MV-4-11 (cell line): ENCODE data around the gene RHOB.
"Not testable (repeated sequence)": the region's sequence is repeated elsewhere in the genome, so short reads cannot be mapped to it uniquely, and the experiment has no call there.

Experiments used
- DNase-seq: peaks from one replicate; lab custom pipeline; 2025; lab: John Stamatoyannopoulos, UW

The RHOB gene

DNA sequence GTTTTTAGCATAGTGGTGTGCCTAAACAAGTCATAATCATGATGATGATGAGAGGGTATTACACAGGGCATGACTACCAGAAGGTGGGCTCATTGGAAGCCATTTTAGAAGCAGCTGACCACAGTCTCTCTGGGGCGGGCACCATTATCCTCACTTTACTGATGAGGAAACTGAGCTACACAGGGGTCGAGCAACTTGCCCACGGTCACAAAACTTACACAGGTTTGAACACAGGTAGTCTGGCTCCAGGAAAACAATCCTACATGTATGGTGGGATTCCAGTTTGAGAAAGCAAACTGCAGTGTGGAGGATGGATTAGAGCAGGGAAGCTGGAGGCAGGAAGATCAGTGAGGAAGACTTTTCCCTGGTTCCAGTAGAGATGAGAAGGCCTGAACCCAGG is 6.2 kb downstream of the RHOB start:
- DNase-seq: no peak

DNA sequence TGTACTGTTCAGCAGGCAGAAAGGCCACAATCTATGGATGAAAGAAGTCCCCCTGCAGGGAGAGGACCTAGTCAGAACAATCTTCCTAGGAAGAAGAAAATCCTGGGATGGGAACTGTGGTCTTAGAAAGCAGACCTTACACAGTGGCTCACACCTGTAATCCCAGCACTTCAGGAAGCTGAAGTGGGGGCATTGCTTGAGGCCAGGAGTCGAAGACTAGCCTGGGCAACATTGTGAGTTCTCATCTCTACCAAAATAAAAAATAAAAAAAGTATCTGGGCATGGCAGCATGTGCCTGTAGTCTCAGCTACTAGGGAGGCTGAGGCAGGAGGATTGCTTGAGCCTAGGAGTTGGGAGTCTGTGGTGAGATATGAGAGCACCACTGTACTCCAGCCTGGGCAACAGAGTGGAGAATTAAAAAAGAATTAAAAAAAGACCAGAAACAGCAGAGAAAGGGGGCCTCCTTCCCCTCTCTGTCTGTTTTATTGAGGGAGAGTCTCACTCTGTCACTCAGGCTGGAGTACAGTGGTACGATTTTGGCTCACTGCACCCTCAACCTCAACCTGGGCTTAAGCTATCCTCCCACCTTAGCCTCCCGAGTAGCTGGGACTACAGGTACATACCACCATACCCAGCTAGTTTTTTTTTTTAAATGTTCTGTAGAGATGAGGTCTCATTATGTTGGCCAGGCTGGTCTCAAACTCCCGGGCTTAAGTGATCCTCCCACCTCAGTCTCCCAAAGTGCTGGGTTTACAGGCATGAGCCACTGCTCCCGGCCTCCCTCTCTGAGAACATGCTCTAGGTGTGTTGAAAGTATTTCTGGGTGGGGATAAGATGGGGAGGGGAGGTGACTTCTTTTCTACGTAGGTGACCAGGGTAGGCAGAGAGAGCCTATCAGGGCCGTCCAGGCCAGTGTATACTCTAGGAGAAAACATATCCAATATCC is 7.4 kb downstream of the RHOB start:
- no peak for DNase-seq

DNA sequence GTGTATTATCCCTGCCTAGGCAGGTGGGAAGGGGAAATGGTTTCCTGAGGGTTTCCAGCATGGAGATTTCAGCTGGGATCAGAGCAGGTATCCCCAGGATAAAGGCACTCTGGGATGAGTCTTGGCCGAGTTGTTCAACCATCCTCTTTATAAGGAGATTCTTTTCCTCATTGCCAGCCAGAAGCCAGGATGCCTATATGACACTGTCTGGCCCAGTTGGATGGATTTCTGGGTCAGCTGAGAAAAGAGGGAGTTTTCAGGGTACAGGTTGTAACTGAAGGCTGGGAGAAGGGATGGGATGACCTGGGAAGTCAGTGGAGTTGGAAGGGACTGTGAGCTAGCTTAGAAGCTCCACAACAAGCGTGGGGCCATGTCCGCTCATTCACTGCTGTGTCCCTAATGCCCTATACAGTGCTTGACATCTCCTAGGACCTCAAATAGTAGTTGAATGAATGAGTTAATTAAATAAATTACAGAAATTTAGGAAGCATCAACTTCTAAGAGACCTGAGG is 8.3 kb downstream of the RHOB start:
- DNase-seq: no peak

DNA sequence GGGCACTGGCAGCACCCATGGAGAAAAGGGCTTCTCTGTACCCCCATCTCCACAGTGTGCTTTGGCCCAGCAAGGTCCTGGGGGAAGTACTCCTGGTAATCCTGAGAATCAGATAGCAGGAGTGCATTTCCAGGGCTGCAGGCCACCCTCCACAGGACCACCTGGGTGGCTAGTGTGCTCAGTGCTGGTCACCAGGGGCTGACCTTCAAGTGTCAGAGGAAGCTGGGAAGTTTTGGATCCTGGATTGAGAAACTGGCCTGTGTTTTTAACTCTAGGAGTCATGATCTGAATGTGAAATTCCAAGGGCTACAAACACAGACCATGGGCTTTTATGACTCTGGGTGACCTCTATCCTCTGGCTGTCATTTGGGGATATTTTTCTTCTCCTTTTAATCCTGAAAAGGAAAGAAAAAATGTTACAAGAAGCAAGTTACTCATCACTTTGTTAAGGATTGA is 9.3 kb downstream of the RHOB start:
- no peak for DNase-seq

DNA sequence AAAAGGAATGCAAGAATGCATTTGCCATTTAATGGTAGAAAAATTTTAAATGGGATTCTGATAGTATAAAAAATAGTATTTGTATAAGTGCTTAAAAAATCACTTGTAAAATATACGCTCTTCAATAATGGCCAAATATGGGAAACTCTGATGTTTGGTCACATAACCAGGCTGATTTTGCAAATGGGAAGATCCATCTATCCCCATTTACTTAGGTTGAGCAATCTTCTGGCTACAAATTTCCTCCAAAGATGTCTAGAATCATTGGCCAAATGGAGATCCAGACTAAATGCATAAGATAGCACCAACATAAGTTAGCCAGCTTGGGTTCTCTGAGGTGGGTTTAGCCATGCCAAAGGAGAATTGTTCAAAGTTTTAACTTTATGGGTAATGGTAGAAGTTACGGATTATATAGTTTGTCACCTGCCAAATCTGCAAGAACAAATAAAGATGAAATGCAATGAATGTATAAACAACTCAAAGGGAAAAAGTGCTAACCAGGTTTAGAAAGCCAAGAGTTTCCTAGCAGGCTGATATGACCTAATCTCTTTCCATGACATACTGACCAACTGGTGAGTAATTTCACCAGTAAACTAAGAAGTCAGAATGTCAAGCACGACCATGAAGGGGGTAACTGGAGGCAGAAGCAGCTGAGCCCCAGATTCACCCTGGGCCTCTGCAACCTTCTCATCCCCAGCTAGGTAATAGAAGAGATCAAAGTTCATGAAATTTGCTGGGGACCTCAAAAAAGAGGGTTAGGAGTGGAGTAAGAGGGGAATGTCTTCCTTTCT is 10.0 kb downstream of the RHOB start:
- DNase-seq: no peak

DNA sequence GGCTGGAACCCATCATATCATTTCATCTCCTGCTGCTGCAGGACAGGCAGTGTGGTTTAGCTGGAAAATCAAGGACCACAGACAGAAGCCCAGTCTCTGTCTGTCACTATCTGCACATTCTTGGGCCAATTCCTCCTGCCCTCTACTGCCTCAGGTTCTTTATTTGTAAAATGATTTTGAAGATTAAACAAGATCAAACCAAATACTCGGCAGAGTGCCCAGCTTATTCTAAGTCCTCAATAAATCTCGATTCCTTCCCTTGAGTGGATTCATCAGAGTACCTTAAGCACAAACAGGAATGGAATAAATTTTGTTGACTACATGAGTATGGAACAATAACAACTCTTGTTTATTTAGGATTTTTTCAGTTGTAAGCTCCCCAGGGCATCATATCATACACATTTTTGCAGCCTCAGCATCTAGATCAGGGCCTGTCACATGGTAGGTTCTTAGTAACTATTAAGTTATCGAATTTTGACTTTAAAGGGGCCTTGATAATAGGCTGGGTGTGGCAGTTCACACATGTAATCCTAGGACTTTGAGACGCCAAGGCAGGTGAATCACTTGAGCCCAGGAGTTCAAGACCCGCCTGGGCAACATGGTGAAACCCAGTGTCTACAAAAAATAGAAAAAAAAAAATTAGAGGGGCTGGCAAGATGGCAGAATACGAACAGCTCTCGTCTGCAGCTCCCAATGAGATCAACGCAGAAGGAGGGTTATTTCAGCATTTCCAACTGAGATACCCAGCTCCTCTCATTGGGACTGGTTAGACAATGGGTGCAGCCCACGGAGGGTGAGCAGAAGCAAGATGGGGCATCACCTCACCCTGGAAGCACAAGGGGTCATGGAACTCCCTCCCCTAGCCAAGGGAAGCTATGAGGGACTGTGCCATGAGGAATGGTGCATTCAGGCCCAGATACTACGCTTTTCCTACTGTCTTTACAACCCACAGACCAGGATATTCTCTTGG is 11.1 kb downstream of the RHOB start:
- DNase-seq: no peak

DNA sequence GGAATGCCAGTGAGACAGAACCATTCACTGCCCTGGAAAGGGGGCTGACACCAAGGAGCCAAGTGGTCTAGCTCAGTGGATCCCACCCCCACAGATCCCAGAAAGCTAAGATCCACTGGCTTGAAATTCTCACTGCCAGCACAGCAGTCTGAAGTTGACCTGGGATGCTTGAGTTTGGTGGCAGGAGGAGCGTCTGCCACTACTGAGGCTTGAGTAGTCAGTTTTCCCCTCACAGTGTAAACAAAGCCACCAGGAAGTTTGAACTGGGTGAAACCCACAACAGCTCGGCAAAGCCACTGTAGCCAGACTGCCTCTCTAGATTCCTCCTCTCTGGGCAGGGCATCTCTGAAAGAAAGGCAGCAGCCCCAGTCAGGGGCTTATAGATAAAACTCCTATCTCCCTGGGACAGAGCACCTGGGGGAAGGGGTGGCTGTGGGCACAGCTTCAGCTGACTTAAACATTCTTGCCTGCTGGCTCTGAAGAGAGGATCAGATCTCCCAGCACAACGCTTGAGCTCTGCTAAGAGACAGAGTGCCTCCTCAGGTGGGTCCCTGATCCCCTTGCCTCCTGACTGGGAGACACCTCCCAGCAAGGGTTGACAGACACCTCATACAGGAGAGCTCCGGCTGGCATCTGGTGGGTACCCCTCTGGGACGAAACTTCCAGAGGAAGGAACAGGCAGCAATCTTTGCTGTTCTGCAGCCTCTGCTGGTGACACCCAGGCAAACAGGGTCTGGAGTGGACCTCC is 12.0 kb downstream of the RHOB start:
- not testable (repeated sequence) for DNase-seq

DNA sequence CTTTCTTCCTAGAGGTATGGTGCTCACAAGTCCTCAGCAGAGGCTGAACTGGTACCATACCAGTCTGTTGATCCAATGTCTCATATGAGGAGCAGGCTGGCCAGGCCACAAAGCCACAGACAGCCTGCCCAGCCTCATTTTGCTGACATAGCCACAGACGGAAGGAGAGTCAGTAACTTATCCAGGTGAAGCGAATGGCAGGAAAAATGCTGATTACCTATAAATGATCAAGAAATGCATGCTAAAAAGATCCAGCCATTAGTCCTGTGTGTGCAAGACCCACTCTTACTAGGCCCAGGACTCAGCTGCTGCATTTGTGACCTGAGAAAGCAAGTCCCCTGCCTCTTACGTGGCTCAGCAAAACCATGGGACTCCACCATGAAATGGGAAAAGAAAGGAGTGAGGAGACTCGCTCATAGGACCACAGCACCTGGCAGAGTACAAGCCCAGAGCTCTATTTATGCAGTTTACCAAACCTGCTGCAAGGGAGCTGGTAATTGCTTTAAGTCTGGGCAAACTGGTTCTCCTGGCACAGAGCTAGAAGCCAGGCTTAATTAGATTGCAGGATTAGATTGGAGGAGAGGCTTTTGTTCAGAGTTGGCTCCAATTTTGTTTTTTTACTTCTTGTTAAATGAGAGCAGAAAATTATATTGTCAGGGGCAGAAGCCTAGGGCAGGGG is 19.0 kb downstream of the RHOB start:
- no peak for DNase-seq

DNA sequence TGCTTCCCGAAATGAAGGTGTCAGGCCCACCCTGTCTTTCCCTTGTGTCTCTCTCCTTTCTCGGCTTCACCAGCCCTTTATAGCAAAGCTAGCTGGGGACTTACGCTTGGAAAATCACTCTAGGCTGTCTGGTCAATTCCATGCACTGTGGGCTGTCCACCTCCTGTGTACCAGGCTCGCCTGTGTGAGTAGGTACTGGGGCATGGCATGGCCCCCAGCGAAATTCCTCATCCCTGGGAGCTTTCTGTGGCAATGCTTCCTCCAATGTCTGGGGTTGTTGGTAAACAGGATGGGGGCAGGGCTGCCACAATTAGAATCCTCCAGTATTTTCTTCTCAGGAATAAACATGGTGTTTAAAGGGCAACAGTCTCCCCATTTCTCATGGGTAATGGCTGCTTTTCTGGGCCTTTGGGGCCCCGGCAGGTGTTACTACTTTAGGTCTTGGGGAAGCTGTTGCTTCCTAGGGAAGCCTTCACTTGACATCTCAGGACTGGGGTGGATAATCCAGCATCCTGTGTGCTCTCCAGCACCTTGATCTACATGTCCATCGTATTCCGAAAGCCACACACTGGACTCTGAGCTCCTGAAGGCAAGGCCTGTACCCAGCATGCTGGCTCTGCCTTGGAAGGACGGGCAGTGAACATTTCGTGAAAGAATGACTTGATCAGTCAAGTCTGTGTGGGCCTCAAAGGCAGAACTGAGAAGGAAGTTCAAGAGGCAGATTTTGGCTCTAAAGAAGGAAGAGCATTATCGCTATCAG is 21.1 kb downstream of the RHOB start:
- no peak for DNase-seq

DNA sequence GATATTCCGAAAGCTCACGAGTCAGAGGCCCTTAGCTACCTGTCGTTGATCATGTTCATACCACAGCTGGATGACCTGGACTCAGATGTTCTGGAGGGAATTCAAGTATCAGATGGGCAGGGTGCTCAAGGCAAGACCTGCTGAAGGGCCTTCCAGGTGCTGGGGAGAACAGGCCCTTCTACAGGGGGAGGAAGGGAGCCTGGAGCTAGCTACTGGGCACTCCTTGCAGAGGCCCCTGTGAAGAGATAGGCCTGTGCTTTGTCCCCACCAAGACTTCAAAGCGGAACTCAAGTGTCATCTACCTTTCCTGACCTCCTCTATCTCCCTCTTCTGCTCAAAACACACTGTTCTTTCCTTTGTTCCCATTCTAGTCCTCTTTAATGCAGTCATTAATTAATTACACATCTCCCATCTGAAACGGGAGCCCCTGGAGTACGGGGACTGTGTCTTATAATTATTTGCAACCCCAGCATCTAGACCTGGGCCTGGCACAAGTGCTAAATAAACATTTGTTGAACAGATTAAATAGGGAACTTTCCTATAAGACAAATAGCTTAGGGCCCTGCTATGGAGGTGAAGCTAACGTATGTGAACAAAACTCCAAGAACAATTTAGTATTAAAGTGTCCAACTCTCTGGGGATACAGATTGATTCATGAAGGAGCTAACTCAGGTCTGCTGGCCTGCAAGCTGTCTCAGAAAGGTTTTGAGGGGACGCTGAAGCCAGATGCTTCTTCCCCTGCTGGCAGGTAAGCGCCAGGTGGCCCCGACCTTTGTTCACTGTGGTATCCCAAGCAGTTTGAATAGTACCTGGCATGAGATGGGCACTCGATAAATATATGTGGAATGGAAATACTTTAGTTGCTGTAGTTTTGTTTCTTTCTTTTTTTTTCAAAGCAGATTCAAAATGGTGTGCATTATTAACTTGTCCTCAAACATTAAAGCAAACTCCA is 22.0 kb downstream of the RHOB start:
- DNase-seq: no peak

DNA sequence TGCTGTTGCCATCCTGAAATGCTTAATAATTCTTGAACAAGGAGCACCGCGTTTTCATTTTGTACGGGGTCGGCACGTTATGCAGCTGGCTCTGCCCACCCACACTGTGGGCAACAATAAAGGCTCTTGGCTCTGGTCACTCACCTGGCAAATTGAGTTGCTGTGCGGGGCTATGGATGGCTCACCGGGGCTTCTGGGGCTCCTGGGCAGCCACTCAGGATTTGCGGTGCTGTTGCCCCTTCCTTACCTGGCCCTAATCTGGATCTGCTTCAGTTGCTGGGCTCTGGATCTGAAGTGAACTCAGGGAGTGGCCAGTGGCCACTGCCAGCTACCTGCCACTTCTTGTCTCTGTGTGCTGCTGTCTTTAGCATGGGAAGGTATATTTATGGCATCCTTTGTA is 22.7 kb downstream of the RHOB start:
- DNase-seq: no peak

DNA sequence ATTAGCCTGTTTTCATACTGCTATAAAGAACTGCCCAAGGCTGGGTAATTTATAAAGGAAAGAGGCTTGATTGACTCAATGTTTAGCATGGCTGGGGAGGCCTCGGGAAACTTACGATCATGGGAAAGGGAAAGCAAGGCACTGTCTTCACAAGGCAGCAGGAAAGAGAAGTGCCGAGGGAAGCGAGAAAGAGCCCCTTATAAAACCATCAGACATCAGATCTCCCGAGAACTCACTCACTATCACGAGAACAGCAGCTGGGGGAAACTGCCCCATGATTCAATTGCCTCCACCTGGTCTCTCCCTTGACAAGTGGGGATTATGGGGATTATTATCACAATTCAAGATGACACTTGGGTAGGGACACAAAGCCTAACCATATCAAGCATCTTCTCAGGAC is 23.3 kb downstream of the RHOB start:
- no peak for DNase-seq

DNA sequence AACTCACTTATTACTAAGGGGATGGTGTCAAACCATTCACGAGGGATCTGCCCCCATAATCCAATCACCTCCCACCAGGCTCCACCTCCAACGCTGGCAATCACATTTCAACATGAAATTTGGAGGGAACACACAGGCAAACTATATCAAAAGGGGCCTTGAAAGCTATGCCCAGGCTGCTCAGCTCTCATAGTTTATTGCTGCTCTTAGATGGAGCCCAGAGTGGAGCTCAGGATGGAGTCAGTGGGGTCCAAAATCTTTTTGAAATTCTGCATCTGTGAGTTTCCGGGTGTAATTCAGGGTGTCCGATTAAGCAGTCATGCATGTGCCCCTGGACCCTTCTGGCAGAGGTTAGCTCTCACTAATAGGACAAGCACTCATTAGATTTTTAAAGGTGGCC is 24.3 kb downstream of the RHOB start:
- DNase-seq: no peak

DNA sequence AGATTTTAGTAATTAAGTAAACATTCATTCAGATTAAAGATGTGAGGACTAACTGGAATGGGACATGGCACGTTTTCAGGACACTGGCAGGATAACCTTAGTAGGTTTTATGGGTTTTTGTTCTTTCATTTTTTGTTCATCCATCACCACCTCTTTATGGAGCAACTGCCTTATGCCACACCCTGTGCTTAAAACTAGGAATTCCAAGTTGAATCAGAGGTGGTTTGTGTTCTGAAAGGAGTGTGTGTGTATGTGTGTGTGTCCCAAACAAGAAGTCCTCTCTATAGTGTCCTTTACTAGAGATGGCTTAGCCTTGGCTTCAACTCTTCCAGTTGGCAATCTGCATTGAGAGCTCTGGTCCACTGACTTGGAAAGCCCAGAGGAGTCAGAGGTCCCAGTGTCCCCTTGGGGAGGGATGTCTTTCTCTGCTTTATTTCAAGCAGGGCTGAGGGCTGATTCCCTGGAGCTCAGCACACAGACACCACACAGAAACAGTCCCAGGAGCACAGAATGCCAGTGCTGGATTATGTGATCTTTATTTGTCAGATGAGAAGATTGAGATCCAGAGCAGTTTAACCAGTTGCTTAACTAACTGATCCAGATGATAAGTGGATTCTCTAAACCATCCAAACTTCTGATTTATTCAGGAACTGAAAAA is 25.2 kb downstream of the RHOB start:
- DNase-seq: no peak

DNA sequence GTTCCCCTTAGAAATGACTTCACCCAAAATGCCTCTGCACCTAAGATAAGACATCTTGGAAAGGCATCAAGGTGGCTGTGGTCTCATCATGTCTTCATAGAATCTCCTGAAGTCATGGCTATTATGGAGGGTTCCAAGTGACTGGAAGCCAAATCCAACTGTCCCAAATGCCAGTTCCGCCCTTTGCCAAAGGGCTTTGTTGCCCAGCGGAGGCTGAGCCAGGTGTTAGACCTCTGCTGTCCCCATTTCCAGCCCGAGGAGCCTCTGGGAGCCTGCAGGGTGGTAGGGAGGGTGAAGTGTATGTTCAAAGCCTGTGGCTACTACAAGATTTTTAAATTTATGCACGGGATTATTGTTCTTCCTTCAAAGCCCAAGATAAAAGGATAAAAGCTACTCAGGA is 25.7 kb downstream of the RHOB start:
- no peak for DNase-seq

DNA sequence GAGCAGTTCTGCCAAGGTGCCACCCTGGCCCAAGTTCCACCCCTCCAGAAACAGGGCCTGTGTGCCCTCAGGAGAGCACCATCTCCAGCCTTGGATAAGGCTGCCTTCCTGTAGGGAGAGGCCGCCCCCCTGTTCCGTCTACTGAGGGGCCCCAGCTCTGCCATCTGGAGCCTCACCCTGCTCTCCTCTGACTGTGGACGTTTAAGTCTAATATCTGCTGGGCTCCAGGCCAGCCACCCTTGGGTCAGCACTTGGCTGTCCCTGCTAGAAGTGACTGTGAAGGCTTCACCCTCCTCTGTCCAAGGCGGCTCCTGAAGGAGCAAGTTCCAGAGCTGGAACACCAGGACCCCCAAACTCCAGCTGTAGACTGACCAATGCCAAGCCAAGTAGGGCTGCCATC is 26.3 kb downstream of the RHOB start:
- DNase-seq: no peak

DNA sequence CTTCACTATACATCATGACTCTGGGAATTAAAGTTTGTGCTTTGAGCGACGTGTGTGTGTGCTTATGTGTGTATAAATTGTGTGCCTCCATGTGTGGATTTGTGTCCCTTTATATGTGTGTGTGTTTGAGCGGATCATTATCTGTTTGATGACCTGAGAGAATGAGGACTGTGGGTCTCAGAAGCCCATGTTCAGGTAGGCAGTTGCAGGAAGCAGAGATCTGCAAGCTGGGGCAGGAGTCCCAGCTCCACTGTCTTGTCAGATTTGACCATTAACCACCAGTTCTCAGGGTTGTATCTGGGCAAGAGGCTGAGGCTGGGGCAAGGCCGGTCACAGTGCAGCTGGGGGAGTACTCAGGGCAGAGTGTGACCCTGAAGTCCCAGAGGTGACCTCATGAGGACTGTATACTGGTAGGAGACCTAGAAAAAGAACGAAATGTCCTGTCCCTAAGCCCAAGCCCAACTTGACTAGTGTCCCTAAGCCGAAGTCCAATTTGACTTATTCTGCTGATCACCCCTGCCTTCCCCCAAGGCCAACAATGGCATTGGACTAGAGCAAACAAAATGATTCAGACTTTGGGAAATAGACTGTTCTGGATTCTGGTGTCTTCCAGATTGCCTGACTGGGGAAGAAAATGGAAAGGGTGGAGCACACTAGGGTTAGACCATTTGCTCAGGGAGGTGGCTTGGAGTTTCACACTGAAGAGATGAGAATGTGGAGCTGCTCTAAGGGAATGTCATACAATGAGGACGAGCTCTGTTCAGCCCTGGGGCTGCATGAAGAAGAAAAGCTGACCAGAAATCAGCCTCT is 28.1 kb downstream of the RHOB start:
- no peak for DNase-seq
